ENCODE measurements around the gene DEFB123. TPM values are rescaled to one million over a fixed set of nuclear protein-coding genes. Genes with fewer than 3 reads are reported as not detected.
"Not testable (repeated sequence)": the region's sequence is repeated elsewhere in the genome, so short reads cannot be mapped to it uniquely, and the experiment has no call there.

DEFB123 gene, protein sequence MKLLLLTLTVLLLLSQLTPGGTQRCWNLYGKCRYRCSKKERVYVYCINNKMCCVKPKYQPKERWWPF
- total RNA-seq (2014; rRNA removed; shearing (Covaris generic)) = not detected in 2 replicates
- polyA plus RNA-seq (2014; cell fraction: nucleus; rRNA removed) = not detected in 2 replicates

DNA sequence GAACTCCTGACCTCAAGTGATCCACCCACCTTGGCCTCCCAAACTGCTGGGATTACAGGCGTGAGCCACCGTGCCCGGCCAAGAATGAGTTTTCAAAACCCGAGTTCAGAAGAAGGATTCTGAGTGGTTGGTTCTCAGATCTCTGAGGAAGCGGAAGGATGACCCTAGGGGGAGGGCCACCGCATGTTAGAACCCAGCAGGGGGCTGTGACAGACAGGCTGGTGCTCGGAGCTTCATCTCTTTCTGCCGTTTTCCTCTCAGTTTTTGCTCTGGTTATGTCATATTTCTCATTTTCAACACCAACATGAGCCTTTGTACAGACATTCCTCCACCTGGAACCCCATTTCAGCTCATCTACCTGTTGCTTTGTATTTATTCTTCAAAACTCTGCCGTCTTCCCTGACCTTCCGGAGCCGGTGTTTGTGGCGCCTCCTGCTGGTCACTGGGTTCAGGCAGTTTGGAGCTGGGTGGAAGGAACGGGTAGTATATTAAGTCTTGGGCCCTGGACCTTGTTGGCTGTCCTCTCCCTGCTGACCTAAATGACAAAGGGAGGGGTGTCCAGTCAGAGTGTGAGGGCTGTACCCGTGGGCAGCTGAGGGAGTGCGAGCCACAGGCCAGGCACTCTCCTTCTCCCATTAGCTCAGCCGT lies at the start of gene DEFB123:
DEFB123 (plus strand) TSS at position 621 of the 648 bp plus-strand sequence. CDS start 67 bp downstream, outside the sequence.
- DNase-seq (ENCODE audit: extremely low read depth, low read depth) = no peak

DNA sequence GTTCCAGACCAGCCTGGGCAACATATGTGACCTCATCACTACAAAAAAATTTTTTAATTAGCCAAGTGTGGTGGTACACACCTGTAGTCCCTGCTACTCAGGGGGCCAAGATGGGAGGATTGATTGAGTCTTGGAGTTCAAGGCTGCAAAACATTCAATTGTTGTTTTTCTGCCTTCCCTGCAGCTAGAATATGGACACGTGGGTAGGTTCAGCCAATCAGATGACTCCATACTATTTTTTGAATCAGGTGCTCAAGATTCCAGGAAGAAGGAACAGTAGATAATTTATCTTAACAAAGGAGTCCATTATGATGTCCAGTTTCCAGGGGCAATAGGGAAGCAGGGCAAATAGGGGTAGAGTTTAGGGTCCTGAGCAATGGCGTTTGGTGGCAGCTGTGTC lies 47.6 kb upstream of the DEFB123 start:
- no peak for DNase-seq (ENCODE audit: extremely low read depth, low read depth)

DNA sequence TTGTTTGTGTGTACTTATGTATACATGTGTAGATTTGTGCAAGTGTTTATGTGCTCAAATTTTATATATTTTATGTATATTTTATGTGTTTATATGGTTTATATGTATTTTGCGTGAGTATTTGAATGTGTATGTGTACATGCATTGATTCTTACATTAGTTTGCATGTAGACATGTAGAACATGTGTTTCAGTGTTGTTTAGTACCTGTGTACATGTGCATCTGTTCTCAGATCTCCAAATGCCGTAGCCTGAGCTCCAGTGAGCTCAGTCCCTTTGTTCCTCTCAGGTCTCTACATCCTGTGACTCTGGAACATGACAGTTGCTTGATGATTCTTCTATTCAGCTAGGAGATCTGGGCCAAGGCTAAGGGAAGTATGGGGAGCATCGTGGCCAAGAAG lies 45.5 kb upstream of the DEFB123 start:
- no peak for DNase-seq (ENCODE audit: extremely low read depth, low read depth)

DNA sequence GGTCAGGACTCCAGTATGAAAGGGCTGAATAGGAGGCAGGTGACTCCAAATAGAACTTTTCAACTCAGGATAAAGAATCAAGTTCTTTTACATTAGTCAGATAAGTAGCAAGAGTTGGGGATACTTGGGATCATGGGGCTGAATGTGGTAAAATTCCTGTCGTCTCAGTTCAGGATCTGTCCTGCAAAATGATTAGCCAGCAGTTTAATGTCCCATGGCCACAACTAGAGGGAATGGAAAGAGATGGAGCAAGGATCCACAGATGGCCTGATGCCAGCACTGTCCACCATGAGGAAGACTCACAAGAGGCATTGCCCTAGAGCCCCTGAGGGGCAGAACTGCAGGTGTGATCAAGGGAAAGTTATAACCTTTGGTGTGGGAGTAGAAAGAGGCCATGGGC lies 36.5 kb upstream of the DEFB123 start:
- no peak for DNase-seq (ENCODE audit: extremely low read depth, low read depth)

DNA sequence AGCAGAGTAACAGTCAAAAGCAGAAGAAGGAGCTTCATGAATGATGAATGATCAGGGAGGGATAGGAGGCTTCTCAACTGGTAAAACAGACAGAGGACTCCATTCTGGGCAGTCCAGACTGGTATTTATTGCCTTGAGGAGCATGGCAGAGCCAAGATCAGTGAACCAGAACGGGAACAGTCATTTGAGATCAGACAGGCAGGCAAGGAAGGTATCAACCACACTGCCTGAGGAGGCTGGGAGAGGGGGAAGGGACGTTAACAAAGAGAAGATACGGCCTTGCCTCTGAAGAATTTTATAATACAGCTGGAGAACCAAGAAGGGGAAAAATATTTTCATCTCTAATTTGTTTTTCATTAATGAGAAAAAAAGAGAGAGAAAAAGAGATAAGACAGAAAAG lies 34.3 kb upstream of the DEFB123 start, which contains the start of gene DEFB121:
DEFB121 (minus strand) TSS at position 101 of the 400 bp plus-strand sequence; CDS start at position 38, 63 bp downstream.
- DNase-seq (ENCODE audit: extremely low read depth, low read depth) = no peak

DNA sequence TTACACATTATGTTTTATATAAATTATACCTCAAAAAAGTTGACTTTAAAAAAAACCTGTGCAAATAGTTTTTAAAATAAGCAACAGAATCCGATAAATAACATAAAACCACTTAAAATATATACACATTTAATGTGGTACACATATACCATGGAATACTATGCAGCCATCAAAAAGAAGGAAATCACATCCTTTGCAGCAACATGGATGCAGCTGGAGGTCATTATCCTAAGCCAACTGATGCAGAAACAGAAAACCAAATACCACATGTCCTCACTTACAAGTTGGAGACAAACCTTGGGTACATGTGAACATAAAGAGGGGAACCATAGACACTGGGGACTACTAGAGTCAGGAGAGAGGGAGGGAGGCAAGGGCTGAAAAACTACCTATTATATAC lies 30.4 kb upstream of the DEFB123 start:
- DNase-seq (ENCODE audit: extremely low read depth, low read depth) = no peak

DNA sequence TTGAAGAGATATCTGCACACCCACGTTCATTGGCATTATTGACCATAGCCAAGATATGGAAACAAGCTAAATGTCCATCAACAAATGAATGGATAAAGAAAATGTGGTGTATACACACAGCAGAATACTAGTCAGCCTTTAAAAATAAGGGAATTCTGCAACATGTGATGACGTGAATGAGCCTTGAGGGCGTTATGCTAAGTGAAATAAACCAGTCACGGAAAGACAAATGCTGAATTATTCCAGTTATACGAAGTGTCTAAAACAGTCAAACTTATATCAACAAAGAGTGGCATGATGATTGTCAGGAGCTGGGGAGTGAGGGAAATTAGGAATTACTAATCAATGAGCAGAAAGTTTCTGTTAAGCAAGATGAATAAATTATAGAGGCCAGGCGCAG lies 26.1 kb upstream of the DEFB123 start:
- DNase-seq (ENCODE audit: extremely low read depth, low read depth) = no peak

DNA sequence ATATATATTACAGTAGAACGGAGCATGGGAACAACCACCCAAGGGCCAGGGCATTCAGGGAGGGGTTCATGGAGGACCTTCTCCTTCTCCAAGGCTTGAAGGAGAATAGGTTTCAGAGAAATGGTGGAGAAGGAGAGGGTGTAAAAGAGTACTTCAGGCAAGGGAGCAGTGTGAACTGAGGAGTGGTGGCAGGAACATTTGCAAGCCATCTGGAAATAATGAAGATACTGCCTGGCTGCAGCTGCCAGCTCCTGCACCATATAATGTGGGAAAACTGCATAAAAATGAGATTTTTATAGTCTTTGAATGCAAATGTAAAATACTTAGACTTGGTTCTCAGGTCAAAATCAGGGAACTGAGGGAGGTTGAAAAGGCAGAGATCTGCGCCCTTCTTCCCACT lies 24.8 kb upstream of the DEFB123 start:
- no peak for DNase-seq (ENCODE audit: extremely low read depth, low read depth)

DNA sequence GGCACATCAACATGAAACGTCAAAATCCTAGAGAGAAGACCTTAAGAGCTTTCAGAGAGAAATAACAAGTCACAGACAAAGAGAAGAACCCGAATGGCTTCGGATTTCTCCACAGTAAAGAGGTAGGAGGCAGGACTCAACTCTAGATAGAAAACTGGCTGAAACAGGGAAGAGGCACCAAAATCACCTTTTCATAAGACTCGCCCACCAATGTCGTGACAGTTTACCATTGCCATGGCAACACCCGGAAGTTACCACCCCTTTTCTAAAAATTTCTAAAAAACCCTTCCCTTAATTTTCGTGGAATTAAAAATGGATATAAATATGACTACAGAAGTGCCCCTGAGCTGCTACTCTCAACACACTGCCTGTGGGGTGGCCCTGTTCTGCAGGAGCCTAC lies 22.1 kb upstream of the DEFB123 start:
- no peak for DNase-seq (ENCODE audit: extremely low read depth, low read depth)

DNA sequence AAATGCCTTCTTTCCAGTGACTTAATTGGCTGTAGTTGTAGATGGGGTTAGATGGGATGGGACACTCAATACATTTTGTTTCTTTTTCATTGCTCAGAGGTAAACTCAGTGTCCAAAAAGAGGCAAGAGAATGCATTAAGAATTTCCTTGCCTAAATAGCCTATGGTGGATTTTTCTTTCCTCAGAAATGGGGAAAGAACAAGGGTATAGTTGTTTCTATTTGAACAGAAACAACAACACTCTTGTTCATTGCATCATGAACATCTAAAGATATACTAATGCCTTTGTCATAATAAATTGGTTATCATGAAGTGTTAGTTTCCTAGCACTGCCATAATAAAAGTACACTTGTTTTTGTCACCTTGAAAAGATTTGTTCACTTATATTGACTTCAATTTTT lies 14.6 kb upstream of the DEFB123 start:
- no peak for DNase-seq (ENCODE audit: extremely low read depth, low read depth)

DNA sequence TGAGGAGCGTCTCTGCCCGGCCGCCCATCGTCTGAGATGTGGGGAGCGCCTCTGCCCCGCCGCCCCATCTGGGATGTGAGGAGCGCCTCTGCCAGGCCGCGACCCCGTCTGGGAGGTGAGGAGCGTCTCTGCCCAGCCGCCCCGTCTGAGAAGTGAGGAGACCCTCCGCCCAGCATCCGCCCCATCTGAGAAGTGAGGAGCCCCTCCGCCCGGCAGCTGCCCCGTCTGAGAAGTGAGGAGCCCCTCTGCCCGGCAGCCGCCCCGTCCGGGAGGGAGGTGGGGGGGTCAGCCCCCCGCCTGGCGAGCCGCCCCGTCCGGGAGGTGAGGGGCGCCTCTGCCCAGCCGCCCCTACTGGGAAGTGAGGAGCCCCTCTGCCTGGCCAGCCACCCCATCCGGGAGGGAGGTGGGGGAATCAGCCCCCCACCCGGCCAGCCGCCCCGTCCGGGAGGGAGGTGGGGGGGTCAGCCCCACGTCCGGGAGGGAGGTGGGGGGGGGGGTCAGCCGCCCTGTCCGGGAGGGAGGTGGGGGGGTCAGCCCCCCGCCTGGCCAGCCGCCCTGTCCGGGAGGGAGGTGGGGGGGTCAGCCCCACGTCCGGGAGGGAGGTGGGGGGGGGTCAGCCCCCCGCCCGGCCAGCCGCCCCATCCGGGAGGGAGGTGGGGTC lies 13.4 kb upstream of the DEFB123 start:
- not testable (repeated sequence) for DNase-seq (ENCODE audit: extremely low read depth, low read depth)

DNA sequence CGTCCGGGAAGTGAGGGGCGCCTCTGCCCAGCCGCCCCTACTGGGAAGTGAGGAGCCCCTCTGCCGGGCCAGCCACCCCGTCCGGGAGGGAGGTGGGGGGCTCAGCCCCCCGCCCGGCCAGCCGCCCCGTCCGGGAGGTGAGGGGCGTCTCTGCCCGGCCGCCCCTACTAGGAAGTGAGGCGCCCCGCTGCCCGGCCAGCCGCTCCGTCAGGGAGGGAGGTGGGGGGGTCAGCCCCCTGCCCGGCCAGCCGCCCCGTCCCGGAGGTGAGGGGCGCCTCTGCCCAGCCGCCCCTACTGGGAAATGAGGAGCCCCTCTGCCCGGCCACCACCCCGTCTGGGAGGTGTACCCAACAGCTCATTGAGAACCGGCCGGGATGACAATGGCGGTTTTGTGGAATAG lies 12.9 kb upstream of the DEFB123 start:
- not testable (repeated sequence) for DNase-seq (ENCODE audit: extremely low read depth, low read depth)

DNA sequence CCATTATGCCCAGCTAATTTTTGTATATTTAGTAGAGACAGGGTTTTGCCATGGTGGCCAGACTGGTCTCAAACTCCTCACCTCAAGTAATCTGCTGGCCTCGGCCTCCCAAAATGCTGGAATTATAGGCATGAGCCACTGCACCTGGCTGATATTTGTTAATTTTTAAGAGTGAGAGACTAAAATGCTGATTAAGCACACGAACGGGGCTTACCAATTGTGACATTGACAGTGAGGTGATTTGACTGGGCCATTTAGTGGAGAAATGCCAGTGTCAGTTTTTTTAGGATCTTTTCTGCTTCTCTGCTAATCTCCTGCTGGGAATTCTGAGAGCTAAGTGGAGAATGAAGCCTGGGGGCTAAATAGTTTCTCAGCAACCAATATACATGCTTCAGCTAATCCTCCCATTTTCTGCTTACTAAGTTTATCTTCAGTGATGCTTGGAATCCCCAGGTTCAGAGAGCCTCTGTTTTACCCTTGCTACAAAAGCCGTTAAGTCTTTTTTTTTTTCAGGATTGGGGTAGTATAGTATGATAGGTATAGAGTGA lies 9.8 kb upstream of the DEFB123 start:
- DNase-seq (ENCODE audit: extremely low read depth, low read depth) = no peak

DNA sequence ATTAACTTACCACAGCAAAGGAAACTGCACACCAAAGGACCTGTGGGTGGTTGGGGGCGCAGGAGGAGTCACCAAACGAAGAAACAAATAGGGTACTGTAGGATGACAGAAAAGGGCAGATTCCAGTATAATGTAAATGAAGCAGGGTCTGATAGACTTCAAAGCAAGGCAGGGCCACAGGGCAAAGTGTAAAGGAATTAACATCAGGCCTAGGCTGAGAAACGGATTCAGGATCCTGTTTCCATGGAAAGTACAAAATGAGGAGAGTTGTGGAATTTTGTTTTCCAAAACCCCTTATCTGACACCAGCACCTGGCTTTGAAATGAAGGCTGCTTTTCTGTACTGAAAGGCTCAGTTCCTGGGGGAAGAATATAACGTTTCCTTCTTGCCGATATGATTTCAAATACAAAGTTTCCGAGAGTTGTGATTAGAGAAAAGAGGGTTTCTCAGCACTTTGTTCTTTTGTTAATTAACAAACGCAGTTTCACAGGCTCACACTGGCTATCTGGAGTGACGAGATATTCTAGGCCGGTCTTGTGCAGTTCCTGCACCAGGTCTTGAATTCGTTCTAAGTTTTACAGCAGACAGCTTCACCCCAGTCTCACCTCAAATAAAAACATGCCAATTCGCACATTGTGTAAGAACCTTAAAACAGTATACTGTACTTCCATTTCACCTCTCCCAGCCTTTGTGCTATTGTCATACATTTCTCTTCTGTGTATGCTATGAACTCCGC lies 5.8 kb downstream of the DEFB123 start:
- no peak for DNase-seq (ENCODE audit: extremely low read depth, low read depth)

DNA sequence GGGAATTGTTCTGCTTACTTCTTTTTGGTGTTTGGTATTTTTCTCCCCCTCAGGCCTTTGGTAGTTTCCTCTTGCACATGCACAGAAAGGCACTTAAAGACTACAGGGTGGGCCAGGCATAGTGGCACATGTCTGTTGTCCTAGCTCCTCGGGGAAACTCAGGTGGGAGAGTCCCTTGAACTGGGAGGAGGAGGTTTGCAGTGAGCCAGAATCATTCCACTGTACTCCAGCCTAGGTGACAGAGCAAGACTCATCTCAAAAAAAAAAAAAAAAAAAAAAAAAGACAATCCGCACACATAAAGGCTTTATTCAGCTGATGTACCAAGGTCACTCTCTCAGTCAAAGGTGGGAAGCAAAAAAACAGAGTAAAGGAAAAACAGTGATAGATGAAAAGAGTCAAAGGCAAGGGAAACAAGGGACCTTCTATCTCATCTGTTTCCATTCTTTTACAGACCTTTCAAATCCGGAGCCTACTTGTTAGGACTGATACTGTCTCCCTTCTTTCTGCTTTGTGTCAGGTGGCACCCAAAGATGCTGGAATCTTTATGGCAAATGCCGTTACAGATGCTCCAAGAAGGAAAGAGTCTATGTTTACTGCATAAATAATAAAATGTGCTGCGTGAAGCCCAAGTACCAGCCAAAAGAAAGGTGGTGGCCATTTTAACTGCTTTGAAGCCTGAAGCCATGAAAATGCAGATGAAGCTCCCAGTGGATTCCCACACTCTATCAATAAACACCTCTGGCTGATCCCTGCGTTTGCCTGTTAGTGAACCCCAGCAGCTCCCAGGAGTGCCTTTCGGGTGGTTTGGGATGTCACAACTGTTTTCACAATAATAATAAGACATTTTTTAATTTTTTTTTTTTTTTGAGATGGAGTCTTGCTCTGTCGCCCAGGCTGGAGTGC lies 9.3 kb downstream of the DEFB123 start:
- DNase-seq (ENCODE audit: extremely low read depth, low read depth) = no peak

DNA sequence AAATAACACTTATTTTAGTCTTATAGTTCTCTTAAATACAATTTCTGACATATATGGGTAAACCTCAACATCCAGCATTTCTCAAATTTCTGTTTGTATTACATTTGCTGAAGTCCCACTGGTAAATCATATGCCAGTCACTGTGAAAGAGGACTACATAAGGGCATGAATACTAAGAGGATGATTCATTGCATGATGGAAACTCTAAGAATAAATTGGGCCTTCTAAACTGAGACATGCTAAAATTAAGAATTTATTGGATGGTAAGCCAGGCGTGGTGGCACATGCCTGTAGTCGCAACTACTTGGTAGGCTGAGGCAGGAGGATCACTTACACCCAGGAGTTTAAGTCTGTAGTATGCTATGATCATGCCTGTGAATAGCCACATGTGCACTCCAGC lies 12.1 kb downstream of the DEFB123 start:
- no peak for DNase-seq (ENCODE audit: extremely low read depth, low read depth)

DNA sequence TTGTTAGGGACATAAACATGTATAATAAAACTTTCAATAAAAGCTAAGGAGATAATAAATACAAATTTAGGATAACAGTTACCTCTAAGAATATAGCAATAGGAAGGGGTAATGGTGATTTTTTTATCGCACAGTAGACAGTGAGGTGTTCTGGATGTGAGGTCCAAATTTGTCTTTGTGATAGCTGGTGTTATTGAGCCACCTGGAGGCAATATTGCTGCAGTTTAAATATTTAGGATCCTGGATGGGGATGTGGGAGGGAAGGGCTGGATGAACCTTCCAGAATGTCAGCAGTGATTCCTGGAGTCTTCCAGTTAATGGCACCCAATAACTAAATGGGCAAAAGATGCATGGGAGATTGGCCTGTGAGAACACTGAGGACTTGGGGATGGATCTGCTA lies 13.9 kb downstream of the DEFB123 start:
- no peak for DNase-seq (ENCODE audit: extremely low read depth, low read depth)

DNA sequence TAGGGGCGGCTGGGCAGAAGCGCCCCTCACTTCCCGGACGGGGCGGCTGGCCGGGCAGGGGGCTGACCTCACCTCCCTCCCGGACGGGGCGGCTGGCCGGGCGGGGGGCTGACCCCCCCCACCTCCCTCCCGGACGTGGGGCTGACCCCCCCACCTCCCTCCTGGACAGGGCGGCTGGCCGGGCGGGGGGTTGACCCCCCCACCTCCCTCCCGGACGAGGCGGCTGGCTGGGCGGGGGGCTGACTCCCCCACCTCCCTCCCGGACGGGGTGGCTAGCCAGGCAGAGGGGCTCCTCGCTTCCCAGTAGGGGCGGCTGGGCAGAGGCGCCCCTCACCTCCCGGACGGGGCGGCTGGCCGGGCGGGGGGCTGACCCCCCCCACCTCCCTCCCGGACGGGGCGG lies 30.5 kb downstream of the DEFB123 start:
- not testable (repeated sequence) for DNase-seq (ENCODE audit: extremely low read depth, low read depth)

DNA sequence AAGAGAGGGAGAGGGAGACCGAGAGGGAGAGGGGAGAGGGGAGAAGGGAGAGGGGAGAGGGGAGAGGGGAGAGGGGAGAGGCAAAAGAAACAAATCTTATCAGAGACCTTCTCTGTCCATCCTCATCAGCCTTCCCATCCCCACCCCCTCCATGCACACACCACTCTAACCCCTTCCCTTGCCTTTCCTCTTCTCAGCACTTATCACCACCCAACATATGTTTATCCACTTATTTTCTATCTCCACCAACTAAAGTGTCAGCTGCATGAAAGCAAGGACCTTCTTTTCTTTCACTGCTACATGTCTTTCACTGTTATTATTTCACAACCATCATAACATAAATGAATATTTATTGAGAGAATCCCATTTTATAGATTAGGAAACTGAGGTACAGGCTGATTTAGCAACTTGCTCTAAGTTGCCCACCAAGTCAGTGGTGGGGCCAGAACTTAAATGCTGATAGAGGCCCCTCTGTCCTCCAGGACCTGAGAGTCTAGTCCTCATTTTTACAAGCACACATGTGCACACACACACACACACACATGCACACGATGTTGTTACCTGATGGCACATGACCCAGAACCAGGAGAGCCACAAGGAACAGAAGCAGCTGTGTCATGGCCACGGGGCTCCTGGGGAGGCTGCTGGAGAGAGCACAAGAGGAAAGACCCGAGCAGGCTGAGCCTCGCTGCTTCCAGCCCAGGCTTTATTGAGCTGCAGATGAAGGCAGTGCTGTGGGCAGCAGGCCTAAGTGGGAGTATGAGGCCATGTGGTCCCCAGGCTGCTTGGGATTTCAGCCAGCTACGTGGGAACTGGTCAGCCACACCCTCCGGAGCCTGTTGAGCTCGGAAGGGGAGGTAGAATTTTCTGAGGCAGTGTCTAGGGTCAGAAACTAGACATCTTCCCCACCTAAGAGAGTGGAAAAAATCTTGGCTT lies 32.2 kb downstream of the DEFB123 start:
- DNase-seq (ENCODE audit: extremely low read depth, low read depth) = no peak

All from NCI-H460 (cell line).